Endothelial cell of umbilical vein (primary cell): ENCODE data around the gene DCAF11. TPM values are rescaled to one million over a fixed set of nuclear protein-coding genes. Genes with fewer than 3 reads are reported as not detected.

Experiments used
- BruUV-seq: library from RNA; stranded (reverse); fragments of 400-500 nt; replicated peaks from 2 replicates; lab custom pipeline; 2021; lab: Mats Ljungman, UMichigan
- CTCF ChIA-PET: fragments of 300-600, 350-600 bp; sonication (Branson Sonifier 250); formaldehyde crosslinking; loops from one replicate; lab custom pipeline; 2021; ENCODE audit warnings: antibody characterized with exemption, inconsistent platforms; lab: Charles Lee
- POLR2A ChIA-PET: fragments of 300-600, 350-600 bp; sonication (Branson Sonifier 250); formaldehyde crosslinking; loops from one replicate; lab custom pipeline; 2021; ENCODE audit warnings: antibody characterized with exemption, inconsistent platforms; lab: Charles Lee
- DNase-seq: peaks from one replicate; pipeline ENCODE4 v3.0.0-alpha.2; 2011; ENCODE audit warnings: low read depth, low spot score
- FAIRE-seq: peaks from 2 replicates; lab custom pipeline; 2011; peaks lifted over from hg19 to GRCh38; lab: Jason Lieb, UNC
- H2AFZ ChIP-seq: 2 replicates; pipeline ENCODE4 v1.6.0; 2012; ENCODE audit warnings: low read depth, low read length, control low read depth, inconsistent platforms
- H3K27ac ChIP-seq: 2 replicates; pipeline ENCODE4 v1.5.1; 2011; ENCODE audit warnings: low read depth, mild to moderate bottlenecking, control low read depth, low read length, moderate library complexity; ENCODE audit not compliant: insufficient read depth
- H3K27me3 ChIP-seq, 2 experiments: 2 replicates each; pipeline versions ENCODE4 v1.6.0 to v1.6.1; 2011; ENCODE audit warnings: low read length in 2 of 2, mixed read lengths in 1 of 2; ENCODE audit not compliant: control insufficient read depth in 2 of 2, insufficient read depth in 2 of 2
- H3K36me3 ChIP-seq, 2 experiments: 2 replicates in 1 of 2; 3 replicates in 1 of 2; pipeline ENCODE4 v1.5.1; 2011; ENCODE audit warnings: low read length in 2 of 2, mild to moderate bottlenecking in 1 of 2, moderate library complexity in 1 of 2; ENCODE audit not compliant: control insufficient read depth in 2 of 2, insufficient read depth in 2 of 2; ENCODE audit errors: extremely low read depth in 1 of 2
- H3K4me1 ChIP-seq: 3 replicates; pipeline ENCODE4 v1.5.1; 2011; ENCODE audit warnings: mild to moderate bottlenecking, low read length; ENCODE audit not compliant: control insufficient read depth, insufficient read depth; ENCODE audit errors: extremely low read depth
- H3K4me2 ChIP-seq: 2 replicates; pipeline ENCODE4 v1.6.1; 2011; ENCODE audit warnings: low read length, control low read depth, mixed read lengths; ENCODE audit not compliant: insufficient read depth
- H3K4me3 ChIP-seq, 3 experiments: fragments of 200-600 bp in 1 of 3; sonication (generic), shearing (Covaris generic) in 1 of 3; replicated peaks in 1 of 3; 2 replicates each; pipeline ENCODE4 v1.5.1; 2011 to 2016; ENCODE audit warnings: control low read depth in 3 of 3, low read length in 3 of 3, mild to moderate bottlenecking in 2 of 3, inconsistent platforms in 1 of 3, low read depth in 1 of 3, moderate library complexity in 1 of 3; ENCODE audit not compliant: insufficient read depth in 1 of 3
- H3K79me2 ChIP-seq: 2 replicates; pipeline ENCODE4 v1.6.0; 2012; ENCODE audit warnings: low read length, inconsistent platforms; ENCODE audit not compliant: control insufficient read depth, insufficient read depth
- H3K9ac ChIP-seq: replicated peaks from 2 replicates; pipeline ENCODE3; 2011; ENCODE audit warnings: low read length, control low read depth; ENCODE audit not compliant: insufficient read depth; ENCODE audit errors: extremely low read depth
- H3K9me1 ChIP-seq: replicated peaks from 3 replicates; pipeline ENCODE4 v1.6.0; 2011; ENCODE audit warnings: mild to moderate bottlenecking, low read length; ENCODE audit not compliant: control insufficient read depth, insufficient read depth; ENCODE audit errors: extremely low read depth
- H3K9me3 ChIP-seq: replicated peaks from 2 replicates; pipeline ENCODE4 v1.5.1; 2012; ENCODE audit warnings: low read length, inconsistent platforms; ENCODE audit not compliant: control insufficient read depth, insufficient read depth
- H4K20me1 ChIP-seq: replicated peaks from 2 replicates; pipeline ENCODE3; 2011; ENCODE audit warnings: mild to moderate bottlenecking, low read length; ENCODE audit not compliant: control insufficient read depth, insufficient read depth; ENCODE audit errors: extremely low read depth
- EZH2 ChIP-seq: IDR thresholded peaks from 2 replicates; pipeline ENCODE4 v1.6.1; 2012; ENCODE audit warnings: borderline replicate concordance, low read depth, mild to moderate bottlenecking, moderate library complexity, low read length, inconsistent platforms; ENCODE audit not compliant: severe bottlenecking
- FOS ChIP-seq: IDR thresholded peaks from 2 replicates; pipeline ENCODE4 v1.6.1; 2011; ENCODE audit warnings: mild to moderate bottlenecking, low read length, moderate library complexity, borderline replicate concordance; ENCODE audit not compliant: insufficient read depth
- GATA2 ChIP-seq: IDR thresholded peaks from 2 replicates; pipeline ENCODE4 v1.7.0; 2011; ENCODE audit warnings: low read depth, mild to moderate bottlenecking, moderate library complexity, mixed read lengths, low read length; ENCODE audit not compliant: insufficient read length, insufficient read depth
- JUN ChIP-seq: IDR thresholded peaks from 2 replicates; pipeline ENCODE4 v1.6.1; 2011; ENCODE audit warnings: borderline replicate concordance, low read depth; ENCODE audit not compliant: insufficient read length, insufficient read depth
- MYC ChIP-seq: IDR thresholded peaks from one replicate; pipeline ENCODE4 v1.6.1; 2011; ENCODE audit warnings: mild to moderate bottlenecking, low read depth, low read length
- POLR2A ChIP-seq: IDR thresholded peaks from 2 replicates; pipeline ENCODE4 v1.6.1; 2012; ENCODE audit warnings: low read depth, mild to moderate bottlenecking, control low read depth, low read length
- POLR2AphosphoS5 ChIP-seq: IDR thresholded peaks from 2 replicates; pipeline ENCODE4 v1.6.1; 2012; ENCODE audit warnings: low read depth, mild to moderate bottlenecking, control low read depth, low read length, moderate library complexity; ENCODE audit not compliant: insufficient read depth
- dilution Hi-C: fragments of 300-500 bp; cut with MboI; formaldehyde crosslinking; loops from one replicate; pipeline ENCODE4 v1.15.0; 2019; ENCODE audit warnings: low sequenced_read_pairs; ENCODE audit not compliant: extremely low pct_ligation_motif_present
- intact Hi-C: fragments of 100-400 bp; cut with micrococcal nuclease; formaldehyde crosslinking; loops from one replicate; pipeline ENCODE4 v1.10.0; 2022
- polyA plus RNA-seq, 4 experiments: library from polyadenylated mRNA; depleted of rRNA in 3 of 4; stranded (reverse) in 3 of 4; unstranded in 1 of 4; fragments of >200 nt; gene quantifications; 2 replicates each; pipeline versions ENCODE4 v1.2.1 to v1.2.3, GENCODE V29; 2011 to 2012; ENCODE audit warnings: missing spikeins in 1 of 4
- total RNA-seq: library from RNA; stranded (reverse); gene quantifications from 2 replicates; pipeline ENCODE4 v1.2.3, GENCODE V29; 2021
- TF ChIP-seq, protein P1 (sequence below), 2 donors: IDR thresholded peaks; 1 replicate in 1 of 2; 2 replicates in 1 of 2; pipeline ENCODE4 v1.5.1; 2011; ENCODE audit warnings: low read length in 2 of 2, mild to moderate bottlenecking in 2 of 2, moderate library complexity in 2 of 2, control low read depth in 1 of 2, inconsistent platforms in 1 of 2, low read depth in 1 of 2; ENCODE audit not compliant: insufficient read depth in 1 of 2; ENCODE audit errors: extremely low read depth in 1 of 2
- TF ChIP-seq, protein P2 (sequence below): IDR thresholded peaks from 2 replicates; pipeline ENCODE4 v1.6.1; 2011; ENCODE audit not compliant: insufficient read depth, insufficient read length

The DCAF11 gene
- total and polyA plus RNA-seq, 2 donors (not counting 3 experiments of a cell fraction or from before 2014, with no cell fraction given): 37.3 to 38.5 TPM

DNA sequence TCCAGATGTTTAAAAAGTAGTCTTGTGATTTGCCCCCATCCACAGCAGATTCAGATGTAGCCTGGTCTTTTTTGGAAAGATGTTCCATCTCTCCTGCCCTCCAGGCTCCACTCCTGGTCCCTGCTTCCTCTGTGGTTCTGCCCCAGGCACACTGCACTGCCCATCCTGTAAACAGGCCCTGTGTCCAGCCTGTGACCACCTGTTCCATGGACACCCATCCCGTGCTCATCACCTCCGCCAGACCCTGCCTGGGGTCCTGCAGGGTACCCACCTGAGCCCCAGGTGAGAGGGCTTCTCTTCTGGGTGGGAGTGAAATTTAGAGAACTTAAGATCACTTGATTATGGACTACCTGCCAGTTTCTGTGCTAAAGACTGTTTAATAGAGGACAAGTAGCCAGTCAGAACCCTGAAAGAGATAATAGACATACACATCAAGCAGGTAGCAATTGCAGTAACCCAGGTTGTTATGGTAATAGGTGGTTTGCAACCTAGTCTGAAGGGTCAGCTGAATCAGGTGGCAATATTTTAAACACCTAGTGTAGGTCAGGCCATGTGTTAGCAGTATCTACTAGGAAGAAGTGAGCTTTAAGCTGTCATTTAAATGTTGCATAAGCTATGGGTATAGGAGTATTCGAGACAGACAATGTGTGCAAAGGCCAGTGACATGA, 34.9 kb downstream of the DCAF11 start:
- DNase-seq (no peak), FAIRE-seq (no peak)
- no peaks in the 10 kb centered on the region for H4K20me1 ChIP-seq
- H3K4me2 ChIP-seq: no peak overlapping the region
- no peaks in the 10 kb centered on the region for H3K9me3 ChIP-seq
- TF ChIP-seq EZH2 (no peak), JUN (no peak), POLR2A (no peak), POLR2AphosphoS5 (no peak), GATA2 (no peak), MYC (no peak), FOS (no peak)
- TF ChIP-seq, protein P1, sequence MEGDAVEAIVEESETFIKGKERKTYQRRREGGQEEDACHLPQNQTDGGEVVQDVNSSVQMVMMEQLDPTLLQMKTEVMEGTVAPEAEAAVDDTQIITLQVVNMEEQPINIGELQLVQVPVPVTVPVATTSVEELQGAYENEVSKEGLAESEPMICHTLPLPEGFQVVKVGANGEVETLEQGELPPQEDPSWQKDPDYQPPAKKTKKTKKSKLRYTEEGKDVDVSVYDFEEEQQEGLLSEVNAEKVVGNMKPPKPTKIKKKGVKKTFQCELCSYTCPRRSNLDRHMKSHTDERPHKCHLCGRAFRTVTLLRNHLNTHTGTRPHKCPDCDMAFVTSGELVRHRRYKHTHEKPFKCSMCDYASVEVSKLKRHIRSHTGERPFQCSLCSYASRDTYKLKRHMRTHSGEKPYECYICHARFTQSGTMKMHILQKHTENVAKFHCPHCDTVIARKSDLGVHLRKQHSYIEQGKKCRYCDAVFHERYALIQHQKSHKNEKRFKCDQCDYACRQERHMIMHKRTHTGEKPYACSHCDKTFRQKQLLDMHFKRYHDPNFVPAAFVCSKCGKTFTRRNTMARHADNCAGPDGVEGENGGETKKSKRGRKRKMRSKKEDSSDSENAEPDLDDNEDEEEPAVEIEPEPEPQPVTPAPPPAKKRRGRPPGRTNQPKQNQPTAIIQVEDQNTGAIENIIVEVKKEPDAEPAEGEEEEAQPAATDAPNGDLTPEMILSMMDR (IDR thresholded peaks at IDR 0.05; ENCODE audit: extremely low read depth in 1 of 2, insufficient read depth in 1 of 2, low read depth in 1 of 2, low read length in 2 of 2): no peak
- TF ChIP-seq, protein P2, sequence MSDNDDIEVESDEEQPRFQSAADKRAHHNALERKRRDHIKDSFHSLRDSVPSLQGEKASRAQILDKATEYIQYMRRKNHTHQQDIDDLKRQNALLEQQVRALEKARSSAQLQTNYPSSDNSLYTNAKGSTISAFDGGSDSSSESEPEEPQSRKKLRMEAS: no peak
- H3K4me3 ChIP-seq: no peak overlapping the region
- ChIA-PET POLR2A (no interaction called here), CTCF (interaction anchor here (1.0 to 7.8 kb wide), 2 partner anchors 11 to 91 kb away, joined by 6 to 63 read pairs; partner anchors contain the start of gene IRF9)
- no peaks in the 10 kb centered on the region for H3K27me3 ChIP-seq
- peaks cover 16% of the 10 kb centered on the region for H3K4me1 ChIP-seq
- H3K36me3 ChIP-seq: peaks cover 3 to 22% of the 10 kb centered on the region in 2 experiments
- H3K27ac ChIP-seq: no peak overlapping the region
- H3K9me1 ChIP-seq: no peaks in the 10 kb centered on the region
- no peak overlapping the region for H3K9ac ChIP-seq
- dilution Hi-C loops (no loop called here), intact Hi-C loops (loop anchor here (5.0 kb wide), 3 partner anchors 148 to 283 kb away; partner anchors contain the start of genes DHRS1, NFATC4 and NOP9)
- H2AFZ ChIP-seq: no peak overlapping the region
- no TSS peak for BruUV-seq
- H3K79me2 ChIP-seq: peaks cover 25% of the 10 kb centered on the region
